CD14-positive monocyte (primary cell): ENCODE results near the gene LHFPL3. TPM values are rescaled to one million over a fixed set of nuclear protein-coding genes. Genes with fewer than 3 reads are reported as not detected.

Experiments
- DNase-seq, 3 donors: peaks; one replicate each; pipeline ENCODE4 v3.0.0-alpha.2; 2011 to 2022
- H2AFZ ChIP-seq: 2 replicates; pipeline ENCODE4 v1.6.0; 2012; ENCODE audit warnings: mild to moderate bottlenecking, low read depth, low read length, inconsistent platforms; ENCODE audit not compliant: insufficient read depth, poor library complexity, severe bottlenecking
- H3K27ac ChIP-seq, 2 donors: 1 replicate in 1 of 2; 2 replicates in 1 of 2; pipeline ENCODE4 v1.5.1; 2012 to 2013; ENCODE audit warnings: low read length in 2 of 2, control low read depth in 1 of 2, inconsistent platforms in 1 of 2, low read depth in 1 of 2, mild to moderate bottlenecking in 1 of 2
- H3K27me3 ChIP-seq, 2 donors: one replicate each; pipeline versions ENCODE4 v1.6.0 to v1.6.1; 2011 to 2013; ENCODE audit warnings: low read length in 2 of 2; ENCODE audit not compliant: control insufficient read depth in 2 of 2, insufficient read depth in 2 of 2
- H3K36me3 ChIP-seq, 2 donors: replicated peaks in 1 of 2; 1 replicate in 1 of 2; 2 replicates in 1 of 2; pipeline versions ENCODE4 v1.5.1 to v1.6.1; 2012 to 2013; ENCODE audit warnings: low read length in 2 of 2, control low read depth in 1 of 2, inconsistent platforms in 1 of 2, mild to moderate bottlenecking in 1 of 2; ENCODE audit not compliant: insufficient read depth in 2 of 2, control insufficient read depth in 1 of 2
- H3K4me1 ChIP-seq, 2 donors: 1 replicate in 1 of 2; 2 replicates in 1 of 2; pipeline versions ENCODE4 v1.5.1 to v1.6.1; 2012 to 2013; ENCODE audit warnings: low read length in 2 of 2, control low read depth in 1 of 2, inconsistent platforms in 1 of 2, mild to moderate bottlenecking in 1 of 2, moderate library complexity in 1 of 2; ENCODE audit not compliant: insufficient read depth in 2 of 2, control insufficient read depth in 1 of 2
- H3K4me2 ChIP-seq: replicated peaks from 2 replicates; pipeline ENCODE3; 2012; ENCODE audit warnings: low read length, moderate library complexity, mild to moderate bottlenecking; ENCODE audit not compliant: poor library complexity, severe bottlenecking; ENCODE audit errors: extremely low read depth
- H3K4me3 ChIP-seq, 3 experiments: fragments of 200-600 bp in 1 of 3; sonication (generic) in 1 of 3; replicated peaks in 1 of 3; 1 replicate in 2 of 3; 2 replicates in 1 of 3; pipeline ENCODE4 v1.5.1; 2011 to 2013; ENCODE audit warnings: low read length in 3 of 3, mild to moderate bottlenecking in 3 of 3, control low read depth in 2 of 3, low read depth in 2 of 3, inconsistent platforms in 1 of 3, moderate library complexity in 1 of 3
- H3K79me2 ChIP-seq: 2 replicates; pipeline ENCODE4 v1.6.0; 2012; ENCODE audit warnings: mild to moderate bottlenecking, control low read depth, inconsistent platforms, low read length, moderate library complexity; ENCODE audit not compliant: insufficient read depth
- H3K9ac ChIP-seq: 2 replicates; pipeline ENCODE4 v1.6.0; 2017; ENCODE audit warnings: low read length, mild to moderate bottlenecking; ENCODE audit not compliant: insufficient read depth, poor library complexity, severe bottlenecking
- H3K9me3 ChIP-seq, 2 donors: replicated peaks in 1 of 2; 1 replicate in 1 of 2; 2 replicates in 1 of 2; pipeline versions ENCODE4 v1.5.1 to v1.6.1; 2012 to 2013; ENCODE audit warnings: low read length in 2 of 2, control low read depth in 1 of 2; ENCODE audit not compliant: control insufficient read depth in 1 of 2, insufficient read depth in 1 of 2
- H4K20me1 ChIP-seq: 2 replicates; pipeline ENCODE4 v1.6.0; 2012; ENCODE audit warnings: mild to moderate bottlenecking, low read length, control low read depth, moderate library complexity; ENCODE audit not compliant: insufficient read depth
- H3K27ac Mint-ChIP-seq, 7 donors: one replicate each; pipeline ENCODE4 v1.8.0; 2020; ENCODE audit warnings: mild to moderate bottlenecking in 7 of 7, mixed read lengths in 7 of 7, moderate library complexity in 6 of 7, inconsistent platforms in 2 of 7
- H3K27me3 Mint-ChIP-seq, 3 donors: one replicate each; pipeline ENCODE4 v1.8.0; 2021 to 2022; ENCODE audit warnings: low read depth in 3 of 3, mild to moderate bottlenecking in 3 of 3, mixed read lengths in 3 of 3, moderate library complexity in 3 of 3, inconsistent platforms in 1 of 3
- H3K36me3 Mint-ChIP-seq, 2 donors: one replicate each; pipeline ENCODE4 v1.8.0; 2020; ENCODE audit warnings: mixed read lengths in 2 of 2, inconsistent platforms in 1 of 2, mild to moderate bottlenecking in 1 of 2
- H3K4me1 Mint-ChIP-seq: one replicate; pipeline ENCODE4 v1.8.0; 2020; ENCODE audit warnings: mild to moderate bottlenecking, mixed read lengths
- H3K4me3 Mint-ChIP-seq, 2 donors: one replicate each; pipeline ENCODE4 v1.8.0; 2020; ENCODE audit warnings: mild to moderate bottlenecking in 2 of 2, mixed read lengths in 2 of 2, moderate library complexity in 1 of 2
- H3K9me3 Mint-ChIP-seq, 7 donors: one replicate each; pipeline ENCODE4 v1.8.0; 2020 to 2022; ENCODE audit warnings: mixed read lengths in 7 of 7, mild to moderate bottlenecking in 6 of 7, moderate library complexity in 6 of 7, inconsistent platforms in 2 of 7
- WGBS: methylation state at CpG from one replicate; pipeline ENCODE4 v1.1.5; 2013; ENCODE audit warnings: missing lambda C conversion rate; ENCODE audit not compliant: insufficient coverage; 5-methylcytosine and 5-hydroxymethylcytosine counted together
- intact Hi-C, 2 donors: fragments of 100-400 bp; cut with micrococcal nuclease; formaldehyde crosslinking; loops; one replicate each; pipeline versions ENCODE4 v1.15.0 to v1.15.1; 2023
- polyA plus RNA-seq, 3 donors: library from polyadenylated mRNA; depleted of rRNA in 1 of 3; unstranded in 2 of 3; stranded (reverse) in 1 of 3; fragments of 300-500 nt in 2 of 3; fragments of >200 nt in 1 of 3; fragmentation: Illumina TruSeq in 2 of 3; gene quantifications; 1 replicate in 2 of 3; 2 replicates in 1 of 3; pipeline ENCODE4 v1.2.3, GENCODE V29; 2012 to 2021
- TF ChIP-seq, protein P1 (sequence below): fragments of 200-600 bp; IDR thresholded peaks from one replicate; pipeline ENCODE4 v1.8.0; 2022; ENCODE audit warnings: antibody characterized with exemption, mild to moderate bottlenecking

Gene LHFPL3
- polyA plus RNA-seq, 3 donors = not detected

DNA sequence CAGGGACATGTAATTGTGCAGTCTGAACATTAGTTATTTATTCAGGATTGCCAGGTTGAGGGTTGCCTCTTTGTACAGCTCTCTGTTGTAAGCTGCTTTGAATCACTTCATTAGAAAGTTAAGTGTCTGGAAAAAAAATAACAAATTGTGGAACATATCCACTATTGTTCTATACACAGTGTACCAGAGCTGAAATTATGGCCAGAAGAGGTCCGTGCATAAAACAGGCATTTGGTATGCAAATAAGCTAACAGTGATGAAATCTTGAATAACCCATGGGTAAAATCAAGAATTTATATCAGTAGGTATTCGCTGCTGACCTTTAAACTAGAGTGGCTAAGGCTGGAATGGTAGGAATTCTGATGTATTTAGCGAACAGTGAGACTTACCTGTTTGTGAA, 152.1 kb downstream of the LHFPL3 start:
- no peaks in the 10 kb centered on the region for H3K4me1 ChIP-seq
- no peaks in the 10 kb centered on the region for H3K4me1 Mint-ChIP-seq
- H3K27ac Mint-ChIP-seq = no peak overlapping the region
- H3K27me3 ChIP-seq = no peaks in the 10 kb centered on the region
- TF ChIP-seq, protein P1, sequence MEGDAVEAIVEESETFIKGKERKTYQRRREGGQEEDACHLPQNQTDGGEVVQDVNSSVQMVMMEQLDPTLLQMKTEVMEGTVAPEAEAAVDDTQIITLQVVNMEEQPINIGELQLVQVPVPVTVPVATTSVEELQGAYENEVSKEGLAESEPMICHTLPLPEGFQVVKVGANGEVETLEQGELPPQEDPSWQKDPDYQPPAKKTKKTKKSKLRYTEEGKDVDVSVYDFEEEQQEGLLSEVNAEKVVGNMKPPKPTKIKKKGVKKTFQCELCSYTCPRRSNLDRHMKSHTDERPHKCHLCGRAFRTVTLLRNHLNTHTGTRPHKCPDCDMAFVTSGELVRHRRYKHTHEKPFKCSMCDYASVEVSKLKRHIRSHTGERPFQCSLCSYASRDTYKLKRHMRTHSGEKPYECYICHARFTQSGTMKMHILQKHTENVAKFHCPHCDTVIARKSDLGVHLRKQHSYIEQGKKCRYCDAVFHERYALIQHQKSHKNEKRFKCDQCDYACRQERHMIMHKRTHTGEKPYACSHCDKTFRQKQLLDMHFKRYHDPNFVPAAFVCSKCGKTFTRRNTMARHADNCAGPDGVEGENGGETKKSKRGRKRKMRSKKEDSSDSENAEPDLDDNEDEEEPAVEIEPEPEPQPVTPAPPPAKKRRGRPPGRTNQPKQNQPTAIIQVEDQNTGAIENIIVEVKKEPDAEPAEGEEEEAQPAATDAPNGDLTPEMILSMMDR = no peak
- intact Hi-C loops = no loop called here
- H3K79me2 ChIP-seq = no peaks in the 10 kb centered on the region
- no peaks in the 10 kb centered on the region for H3K36me3 Mint-ChIP-seq
- H3K27me3 Mint-ChIP-seq = peaks cover 2 to 5% (median 2%) of the 10 kb centered on the region in 3 donors
- no peaks in the 10 kb centered on the region for H3K36me3 ChIP-seq
- no peaks in the 10 kb centered on the region for H3K9me3 ChIP-seq
- H3K4me3 Mint-ChIP-seq = no peak overlapping the region
- H3K9me3 Mint-ChIP-seq = peaks cover 0 to 2% (median 0%) of the 10 kb centered on the region in 7 donors
- no peak overlapping the region for H3K27ac ChIP-seq
- no peak overlapping the region for H3K9ac ChIP-seq
- no peaks in the 10 kb centered on the region for H4K20me1 ChIP-seq
- no peak overlapping the region for H3K4me2 ChIP-seq
- no peak overlapping the region for H2AFZ ChIP-seq
- WGBS = 78% methylated on average over 2 of the region's 3 CpGs
- no peak for DNase-seq
- H3K4me3 ChIP-seq = no peak overlapping the region

DNA sequence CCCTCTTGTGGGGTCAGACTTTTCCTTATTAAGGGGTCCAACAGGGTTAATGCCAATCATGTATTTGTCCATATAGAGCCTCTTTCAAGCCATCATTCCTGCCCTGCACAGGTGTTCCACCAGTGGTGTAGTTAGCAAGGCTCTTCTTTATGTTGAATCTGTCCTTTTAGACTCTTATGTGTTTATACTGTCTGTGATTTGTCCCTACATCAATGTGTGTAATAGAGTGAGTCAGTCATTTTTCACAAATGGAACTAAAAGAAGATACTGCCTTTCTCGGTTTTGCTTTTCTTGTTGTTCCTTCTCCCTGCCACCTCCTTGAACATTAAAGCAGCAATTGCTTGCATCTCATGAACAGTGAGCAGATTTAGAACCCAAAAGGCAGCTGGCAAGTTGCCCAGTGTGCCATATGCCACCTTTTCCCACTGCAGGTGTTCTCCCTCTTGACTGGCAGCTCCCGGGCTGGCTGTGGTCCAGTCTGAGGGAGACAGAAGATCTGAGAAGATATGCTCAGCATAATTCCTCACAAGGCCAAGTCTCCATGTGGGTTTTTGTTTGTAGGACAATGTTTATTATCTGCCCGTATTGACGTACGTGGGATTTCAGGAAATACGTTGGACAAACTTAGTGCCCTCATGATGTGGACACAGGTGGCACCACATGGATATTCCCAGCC, 154.1 kb downstream of the LHFPL3 start:
- Mint-ChIP-seq H3K9me3 (peaks cover 0 to 2% (median 0%) of the 10 kb centered on the region in 7 donors), H3K27me3 (peaks cover 0 to 5% (median 2%) of the 10 kb centered on the region in 3 donors), H3K4me1 (no peaks in the 10 kb centered on the region), H3K27ac (no peak overlapping the region), H3K36me3 (no peaks in the 10 kb centered on the region), H3K4me3 (no peak overlapping the region)
- no peak overlapping the region for H3K27ac ChIP-seq
- no peaks in the 10 kb centered on the region for H4K20me1 ChIP-seq
- no peaks in the 10 kb centered on the region for H3K4me1 ChIP-seq
- H3K9me3 ChIP-seq = no peaks in the 10 kb centered on the region
- no peak overlapping the region for H3K9ac ChIP-seq
- intact Hi-C loops = no loop called here
- no peak overlapping the region for H3K4me2 ChIP-seq
- no peak for DNase-seq
- no peak overlapping the region for H2AFZ ChIP-seq
- H3K79me2 ChIP-seq = no peaks in the 10 kb centered on the region
- H3K27me3 ChIP-seq = no peaks in the 10 kb centered on the region
- no peaks in the 10 kb centered on the region for H3K36me3 ChIP-seq
- TF ChIP-seq, protein P1 = no peak
- WGBS = 86% methylated on average over 5 of the region's 6 CpGs
- no peak overlapping the region for H3K4me3 ChIP-seq
